Activated CD4-positive, alpha-beta T cell treated with anti-CD3 and anti-CD28 coated beads, Interleukin-2, amount 50 U/mL, for 24 hours (primary cell): ENCODE results near the gene S100A6.
"Not testable (repeated sequence)": the region's sequence is repeated elsewhere in the genome, so short reads cannot be mapped to it uniquely, and the experiment has no call there.

Experiments used
- DNase-seq, 2 donors: peaks; one replicate each; pipeline ENCODE4 v3.0.0-alpha.2; 2020; ENCODE audit warnings: low read depth in 1 of 2, low spot score in 1 of 2

Gene S100A6

GRCh38 chr1:153531638-153532037 lies 4.2 kb downstream of the S100A6 start:
- DNase-seq: no peak

- DNase-seq: no peak
Observed at GRCh38 chr1:153527683-153528040, 8.1 kb downstream of the S100A6 start.

GRCh38 chr1:153527023-153527682 lies 8.6 kb downstream of the S100A6 start:
- no peak for DNase-seq

GRCh38 chr1:153526132-153526543 lies 9.7 kb downstream of the S100A6 start:
- no peak for DNase-seq

GRCh38 chr1:153525088-153525728 lies 10.6 kb downstream of the S100A6 start:
- DNase-seq: no peak

GRCh38 chr1:153522353-153523048 lies 13.3 kb downstream of the S100A6 start:
- DNase-seq: not testable (repeated sequence)

GRCh38 chr1:153521808-153522207 lies 14.0 kb downstream of the S100A6 start:
- not testable (repeated sequence) for DNase-seq

- DNase-seq: no peak
Observed at GRCh38 chr1:153520818-153521476, 14.8 kb downstream of the S100A6 start.

- not testable (repeated sequence) for DNase-seq
Observed at GRCh38 chr1:153520137-153520691, 15.6 kb downstream of the S100A6 start.

GRCh38 chr1:153519242-153519641 lies 16.5 kb downstream of the S100A6 start:
- no peak for DNase-seq

GRCh38 chr1:153515504-153516394 lies 20.0 kb downstream of the S100A6 start:
- no peak for DNase-seq

GRCh38 chr1:153513666-153514065 lies 22.1 kb downstream of the S100A6 start:
- no peak for DNase-seq

- no peak for DNase-seq
Observed at GRCh38 chr1:153513023-153513422, 22.8 kb downstream of the S100A6 start.

- DNase-seq: peak; percentile 62 to 72
Observed at GRCh38 chr1:153510984-153511410, 24.8 kb downstream of the S100A6 start.

GRCh38 chr1:153509729-153510354 lies 25.9 kb downstream of the S100A6 start:
- DNase-seq: peak; percentile 37 to 41

- no peak for DNase-seq
Observed at GRCh38 chr1:153509036-153509435, 26.8 kb downstream of the S100A6 start.

- DNase-seq: no peak
Observed at GRCh38 chr1:153507926-153508583, 27.7 kb downstream of the S100A6 start.

- no peak for DNase-seq
Observed at GRCh38 chr1:153506831-153507413, 28.9 kb downstream of the S100A6 start.

- DNase-seq: no peak
Observed at GRCh38 chr1:153506386-153506785, 29.4 kb downstream of the S100A6 start.
